Right ventricle myocardium inferior (tissue), 1 donor: Measurements from ENCODE around the gene CD38. TPM values are rescaled to one million over a fixed set of nuclear protein-coding genes. Genes with fewer than 3 reads are reported as not detected.
"Not testable (repeated sequence)": the region's sequence is repeated elsewhere in the genome, so short reads cannot be mapped to it uniquely, and the experiment has no call there.

ENCODE experiments used
- ATAC-seq: fragments of 200-7000 bp; cut with Tn5 transposase; one replicate; pipeline ENCODE4 v1.9.1; 2020; ENCODE audit warnings: mild to moderate bottlenecking, moderate library complexity
- DNase-seq: peaks from one replicate; pipeline ENCODE4 v3.0.0; 2021; ENCODE audit errors: missing footprints
- intact Hi-C: fragments of 100-400 bp; cut with DNase I; formaldehyde crosslinking; loops from one replicate; pipeline ENCODE4 v1.11.0; 2022
- long read RNA-seq: library from polyadenylated mRNA; unstranded; transcript quantifications from one replicate; pipeline ENCODE4 v2.0.0, GENCODE V29; 2021
- total RNA-seq: library from RNA; stranded (reverse); fragmentation: NEBNext Ultra II Directional; extraction: Animal tissue kit (Norgen Biotek cat#: 25700); gene quantifications from one replicate; pipeline ENCODE4 v1.2.1, GENCODE V29; 2021
- donor health status: DM: no; HTN: yes; CAD: no; lungs with severe emphysema.

Gene CD38
- 2.2 TPM for total RNA-seq
- long read RNA-seq, partial matches to known transcripts, result 0 of 1 reads
- long read RNA-seq, other reads (novel, unspliced or antisense), result 1 of 1 reads

DNA sequence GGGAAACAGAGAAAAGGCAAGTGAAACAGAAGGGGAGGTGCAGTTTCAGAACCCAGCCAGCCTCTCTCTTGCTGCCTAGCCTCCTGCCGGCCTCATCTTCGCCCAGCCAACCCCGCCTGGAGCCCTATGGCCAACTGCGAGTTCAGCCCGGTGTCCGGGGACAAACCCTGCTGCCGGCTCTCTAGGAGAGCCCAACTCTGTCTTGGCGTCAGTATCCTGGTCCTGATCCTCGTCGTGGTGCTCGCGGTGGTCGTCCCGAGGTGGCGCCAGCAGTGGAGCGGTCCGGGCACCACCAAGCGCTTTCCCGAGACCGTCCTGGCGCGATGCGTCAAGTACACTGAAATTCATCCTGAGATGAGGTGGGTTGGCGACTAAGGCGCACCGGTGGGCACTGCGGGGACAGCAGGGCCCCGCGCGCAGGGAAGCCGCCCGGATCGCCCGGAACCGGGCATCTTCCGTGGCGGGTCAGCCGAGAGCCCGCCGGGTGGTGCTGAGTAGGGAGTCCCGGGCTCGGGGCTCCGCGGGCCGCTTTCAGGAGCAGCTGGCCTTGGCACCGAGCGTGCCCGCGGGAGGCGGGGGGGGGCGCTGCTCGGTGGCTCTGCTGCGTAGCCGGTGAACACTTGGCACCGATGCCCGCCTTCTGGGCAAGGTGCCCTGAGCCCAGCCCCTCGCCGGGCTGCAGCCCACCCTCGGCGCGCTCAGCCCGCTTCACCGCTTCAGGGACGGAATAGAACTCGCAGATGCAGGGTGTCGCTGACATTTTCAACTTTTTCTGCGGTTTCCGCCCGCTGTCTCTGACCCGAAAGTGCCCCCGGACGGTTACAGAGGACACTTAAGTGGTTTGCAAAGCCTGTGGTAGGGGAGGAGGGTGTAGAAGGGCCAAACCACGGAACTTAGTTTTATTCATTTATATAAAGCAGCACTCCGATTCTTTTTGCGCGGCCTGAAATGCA, at the start of gene CD38:
Gene CD38, plus strand, starts transcription at position 40 of the 953 bp plus-strand sequence. Its CDS starts 87 bp downstream, at position 127.
- intact Hi-C loops, result no loop called here
- peak; percentile 74 for DNase-seq
- peak; percentile 69 for ATAC-seq

DNA sequence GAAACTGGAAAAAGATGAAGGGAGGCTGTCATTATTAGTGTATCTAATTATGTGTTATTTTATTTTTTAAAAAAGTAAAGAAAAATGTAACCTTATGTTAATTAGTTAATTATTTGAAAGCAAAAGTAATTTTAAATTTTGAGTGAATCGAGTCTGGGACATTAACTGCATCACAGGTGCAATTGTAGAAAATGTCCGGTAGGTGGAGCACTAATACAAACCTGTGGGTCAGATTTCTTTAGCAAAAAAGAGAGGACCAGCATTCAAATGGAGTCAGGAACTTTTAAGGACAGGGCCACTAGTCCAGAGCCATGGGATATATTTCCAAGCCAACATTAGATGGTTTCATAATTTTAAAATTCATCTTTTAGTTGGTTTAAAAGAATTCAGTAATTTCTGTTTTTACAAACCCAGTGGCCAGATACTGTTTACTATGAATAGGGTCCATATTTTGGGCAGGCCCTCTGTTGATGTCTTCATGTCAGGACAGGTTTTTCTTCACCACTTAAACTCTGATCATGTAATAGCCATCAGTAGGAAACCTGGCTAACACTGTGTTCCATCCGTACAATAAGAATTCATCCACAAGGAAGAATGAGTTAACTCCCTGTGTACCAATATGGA, 48.1 kb upstream of the CD38 start:
- DNase-seq (no peak), ATAC-seq (no peak)
- intact Hi-C loops, result loop anchor here (5.0 kb wide), 2 partner anchors 227 to 272 kb away; no protein-coding TSS in a partner anchor

DNA sequence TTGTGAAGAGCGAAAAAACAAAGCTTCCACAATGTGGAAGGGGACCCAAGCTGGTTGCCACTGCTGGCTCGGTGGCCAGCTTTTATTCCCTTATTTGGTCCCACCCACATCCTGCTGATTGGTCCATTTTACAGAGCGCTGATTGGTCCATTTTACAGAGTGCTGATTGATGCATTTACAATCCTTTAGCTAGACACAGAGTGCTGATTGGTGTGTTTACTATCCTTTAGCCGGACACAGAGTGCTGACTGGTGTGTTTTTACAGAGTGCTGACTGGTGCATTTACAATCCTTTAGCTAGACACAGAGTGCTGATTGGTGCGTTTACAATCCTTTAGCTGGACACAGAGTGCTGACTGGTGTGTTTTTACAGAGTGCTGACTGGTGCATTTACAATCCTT, 45.1 kb upstream of the CD38 start:
- intact Hi-C loops, result loop anchor here (5.0 kb wide), 2 partner anchors 224 to 269 kb away; no protein-coding TSS in a partner anchor
- ATAC-seq, DNase-seq: not testable (repeated sequence)

DNA sequence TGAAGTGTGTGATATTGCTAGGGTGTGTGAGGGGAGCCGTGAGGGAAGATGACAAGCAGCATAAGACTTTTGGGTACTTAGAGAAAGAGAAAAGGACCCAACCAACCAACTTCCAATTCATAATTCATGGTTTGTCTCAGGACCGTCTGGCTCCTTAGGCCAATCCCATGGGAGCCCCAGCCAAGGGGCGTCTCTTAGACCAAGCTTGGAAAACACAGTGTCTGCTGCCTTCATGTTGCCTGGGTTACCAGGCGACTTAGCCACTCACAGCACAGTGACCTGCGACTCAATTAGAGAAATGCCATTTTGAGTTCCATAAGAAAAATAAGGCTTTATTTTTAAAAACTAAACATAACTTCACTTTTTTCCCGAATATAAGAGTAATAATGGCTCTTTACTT, 42.6 kb upstream of the CD38 start:
- DNase-seq (no peak), ATAC-seq (no peak)
- intact Hi-C loops, result no loop called here

DNA sequence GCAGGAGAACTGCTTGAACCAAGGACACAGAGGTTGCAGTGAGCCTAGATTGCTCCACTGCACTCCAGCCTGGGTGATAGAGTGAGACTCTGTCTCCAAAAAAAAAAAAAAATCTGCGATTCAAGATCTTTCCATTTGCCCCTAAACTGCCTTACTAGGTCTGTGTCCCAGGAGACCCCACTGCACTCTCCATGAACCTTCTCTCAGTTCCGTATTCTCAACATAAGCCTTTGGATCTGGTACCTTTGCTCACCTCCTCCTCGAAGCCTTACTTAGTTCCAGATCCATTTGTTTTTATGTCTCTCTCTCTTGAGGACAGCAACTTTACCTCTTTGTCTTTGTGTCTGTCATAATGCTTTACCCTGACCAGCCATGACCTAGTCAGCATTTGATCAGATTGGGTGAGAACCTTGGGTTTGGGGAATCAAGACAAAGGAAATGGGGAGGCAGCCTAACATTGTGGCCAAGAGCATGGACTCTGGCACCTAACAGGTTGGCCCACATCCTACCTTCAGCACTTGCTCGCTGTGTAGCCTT, 41.5 kb upstream of the CD38 start:
- DNase-seq, result no peak
- ATAC-seq, result no peak
- intact Hi-C loops, result no loop called here

DNA sequence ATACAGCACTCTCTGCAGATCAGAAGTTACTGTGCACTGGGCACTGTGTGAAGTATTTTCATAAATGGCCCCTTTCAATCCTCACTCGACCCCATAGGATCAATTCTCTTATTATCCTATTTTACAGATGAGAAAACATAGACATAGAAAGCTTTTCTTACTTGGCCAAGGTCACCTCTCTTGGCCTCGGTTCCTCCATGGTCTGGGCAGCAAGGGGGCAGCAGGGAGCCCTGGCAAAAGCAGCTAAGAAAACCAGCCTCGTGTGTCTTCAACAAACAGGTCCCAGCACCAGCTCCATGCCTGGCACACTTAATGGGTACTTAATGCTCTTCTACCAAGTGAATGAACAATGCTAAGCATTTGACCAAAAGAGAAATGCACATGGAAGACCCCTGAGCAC, 40.9 kb upstream of the CD38 start:
- DNase-seq (no peak), ATAC-seq (no peak)
- intact Hi-C loops, result no loop called here

DNA sequence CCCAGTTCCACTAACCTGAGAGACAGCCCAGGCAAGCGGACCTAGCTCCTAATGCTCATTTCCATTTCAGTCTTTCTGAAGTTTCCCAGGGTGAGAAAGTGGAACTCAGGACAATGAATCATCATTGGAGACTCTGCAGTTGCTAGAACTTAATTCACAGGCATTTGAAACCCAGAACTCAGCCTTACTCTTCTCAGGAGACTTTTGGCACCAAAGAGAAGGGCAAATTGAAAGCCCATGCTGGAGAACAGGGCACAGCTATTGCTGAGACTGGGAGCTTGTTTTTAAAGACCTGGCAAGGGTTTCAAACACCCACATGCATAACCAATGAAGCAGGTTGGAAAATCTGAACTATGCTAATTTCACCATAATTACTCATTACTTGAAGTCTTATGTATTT, 39.3 kb upstream of the CD38 start:
- ATAC-seq, result no peak

DNA sequence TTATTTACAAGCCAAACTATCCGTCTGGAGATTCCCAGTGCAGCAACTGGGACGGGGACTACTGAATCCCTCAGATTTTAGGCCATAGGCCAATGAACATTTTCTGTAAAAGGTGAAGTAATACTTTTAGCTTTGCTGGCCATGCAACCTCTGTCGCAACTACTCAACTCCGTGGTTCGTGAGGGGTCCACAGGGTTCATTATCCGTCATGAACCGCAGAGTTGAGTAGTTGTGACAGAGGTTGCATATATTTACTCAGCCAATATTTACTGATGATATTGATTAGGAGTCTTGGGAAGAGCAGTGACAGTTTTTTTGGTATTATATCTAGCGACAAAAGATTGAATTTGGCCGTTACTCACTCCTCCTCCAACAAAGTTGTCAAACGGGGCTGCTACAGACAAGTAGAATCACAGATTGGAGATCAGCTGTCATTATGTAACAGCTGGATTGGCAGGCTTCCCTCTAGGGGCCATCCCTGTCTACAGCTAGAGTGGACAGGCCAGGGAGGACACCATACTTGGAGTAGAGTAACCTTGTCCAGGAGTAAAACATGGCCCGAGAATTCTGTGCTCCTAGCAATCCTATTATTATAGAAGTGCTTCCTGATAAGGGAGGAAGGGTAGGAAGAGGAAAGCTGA, 37.2 kb upstream of the CD38 start:
- DNase-seq (no peak), ATAC-seq (no peak)
- intact Hi-C loops, result no loop called here

More for the DNA sequence above, 39.3 kb upstream of the CD38 start:
- intact Hi-C loops, result no loop called here
- no peak for DNase-seq

DNA sequence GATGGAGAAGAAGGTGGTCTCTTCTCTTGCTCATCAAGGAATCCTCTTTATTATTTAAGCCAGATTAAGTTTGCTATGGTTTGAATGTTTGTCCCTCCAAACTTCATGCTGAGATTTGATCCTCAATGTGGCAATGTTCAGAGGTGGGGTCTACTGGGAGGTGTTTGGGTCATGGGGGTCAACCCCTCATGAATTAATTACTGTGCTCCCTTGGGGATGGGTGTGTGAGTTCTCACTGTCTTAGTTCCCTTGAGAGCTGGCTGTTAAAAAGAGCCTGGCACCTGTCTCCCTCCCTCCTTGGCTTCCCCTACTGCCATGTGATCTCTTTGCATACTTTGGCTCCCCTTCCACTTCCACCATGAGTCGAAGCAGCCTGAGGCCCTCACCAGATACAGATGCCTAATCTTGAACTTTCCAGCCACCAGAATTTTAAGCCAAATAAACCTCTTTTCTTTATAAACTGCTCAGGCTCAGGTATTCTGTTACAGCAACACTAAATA, 36.0 kb upstream of the CD38 start:
- ATAC-seq (no peak), DNase-seq (no peak)
- intact Hi-C loops, result no loop called here

DNA sequence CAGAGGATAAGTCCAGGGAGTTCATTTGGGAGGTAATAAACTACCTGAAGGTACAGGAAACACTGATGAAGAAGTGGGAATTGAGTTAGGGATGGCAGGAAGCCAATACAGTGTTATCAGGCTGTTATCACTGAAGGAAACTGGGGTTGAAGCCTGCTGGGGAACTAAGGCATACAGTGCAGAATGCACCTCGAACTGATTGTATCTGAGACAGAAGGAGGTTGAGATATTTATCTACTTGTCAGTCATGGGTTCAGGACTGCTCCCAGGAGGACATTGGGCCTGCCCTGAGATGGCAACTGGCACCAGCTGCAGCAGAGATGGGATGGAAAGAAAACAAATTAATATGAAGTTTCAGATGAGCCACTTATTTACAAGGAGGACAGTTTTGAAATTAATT, 35.5 kb upstream of the CD38 start:
- intact Hi-C loops, result no loop called here
- DNase-seq (no peak), ATAC-seq (no peak)

DNA sequence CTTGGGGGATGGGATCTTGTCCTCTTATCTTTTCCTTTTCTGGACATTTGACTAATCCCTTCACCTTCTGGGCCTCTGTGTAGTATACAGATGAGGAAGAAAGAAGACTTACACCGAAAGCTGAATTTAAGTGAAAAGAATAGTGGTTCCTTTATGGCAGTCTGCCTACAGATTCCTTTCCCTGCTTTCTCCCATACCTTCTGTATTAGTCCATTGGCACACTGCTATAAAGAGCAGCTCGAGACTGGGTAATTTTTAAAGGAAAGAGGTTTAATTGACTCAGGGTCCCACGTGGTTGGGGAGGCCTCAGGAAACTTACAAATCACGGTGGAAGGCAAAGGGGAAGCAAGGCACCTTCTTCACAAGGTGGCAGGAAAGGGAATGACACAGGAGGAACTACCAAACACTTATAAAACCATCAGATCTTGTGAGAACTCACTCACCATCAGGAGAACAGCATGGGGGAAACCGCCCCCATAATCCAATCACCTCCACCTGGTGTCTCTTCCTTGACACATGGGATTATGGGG, 34.0 kb upstream of the CD38 start:
- intact Hi-C loops, result no loop called here
- DNase-seq, result no peak
- no peak for ATAC-seq

DNA sequence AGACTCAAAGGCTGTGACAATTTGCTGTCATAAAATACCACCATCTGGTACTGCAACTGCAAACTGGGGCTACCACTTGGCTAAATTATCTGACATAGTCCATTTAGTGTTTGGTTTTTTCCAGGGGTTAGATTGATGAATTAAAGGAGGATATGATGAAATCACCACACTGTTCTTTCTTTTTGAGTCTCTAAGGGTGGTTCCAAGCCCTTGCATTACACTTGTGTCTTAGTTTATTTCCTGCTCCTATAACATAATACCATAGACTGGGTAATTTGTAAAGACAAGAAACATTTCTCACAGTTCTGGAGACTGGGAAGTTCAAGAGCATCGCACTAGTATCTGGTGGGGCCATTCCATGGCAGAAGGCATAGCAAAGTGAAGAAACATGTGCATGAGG, 32.0 kb upstream of the CD38 start:
- intact Hi-C loops, result no loop called here
- ATAC-seq (no peak), DNase-seq (no peak)

DNA sequence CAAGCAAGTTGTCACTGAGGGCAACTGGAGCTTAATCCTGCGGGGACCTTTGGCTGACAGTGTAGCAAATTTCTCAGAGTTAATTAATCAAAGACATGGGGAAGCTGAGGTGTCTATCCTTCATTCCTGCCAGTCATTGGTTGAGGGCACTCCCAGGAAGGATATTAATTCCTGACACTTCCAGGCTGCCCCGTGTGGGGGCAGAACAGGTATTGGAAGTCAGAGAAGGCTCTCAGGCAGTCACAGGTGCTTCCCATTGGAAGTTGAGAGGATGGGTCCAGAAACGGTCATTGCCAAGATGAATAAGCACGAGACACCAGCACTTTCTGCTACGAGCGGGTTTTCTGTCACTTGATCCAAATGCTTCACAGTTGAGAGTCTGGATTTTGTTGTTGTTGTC, 29.1 kb upstream of the CD38 start:
- ATAC-seq, result no peak
- DNase-seq, result no peak
- intact Hi-C loops, result no loop called here

DNA sequence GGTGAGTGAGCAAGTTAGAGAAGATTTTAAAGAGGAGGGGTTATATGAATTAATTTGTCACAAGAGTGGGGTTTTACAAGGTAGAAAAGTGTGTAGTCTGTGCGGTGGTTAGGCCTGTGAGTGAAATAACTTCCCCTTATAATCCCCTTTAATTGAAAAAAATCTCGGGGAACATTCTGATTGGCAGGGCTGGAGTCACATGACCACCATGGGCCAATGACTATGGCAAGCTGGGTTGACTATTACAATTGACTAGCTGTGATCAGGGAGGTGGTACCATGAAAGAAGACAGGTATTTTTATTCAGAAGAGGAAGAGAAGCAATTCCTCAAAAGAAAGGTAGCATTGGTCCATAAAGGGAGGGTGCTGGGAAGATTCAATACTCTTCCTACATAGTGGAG, 27.0 kb upstream of the CD38 start:
- intact Hi-C loops, result no loop called here
- ATAC-seq (no peak), DNase-seq (no peak)

DNA sequence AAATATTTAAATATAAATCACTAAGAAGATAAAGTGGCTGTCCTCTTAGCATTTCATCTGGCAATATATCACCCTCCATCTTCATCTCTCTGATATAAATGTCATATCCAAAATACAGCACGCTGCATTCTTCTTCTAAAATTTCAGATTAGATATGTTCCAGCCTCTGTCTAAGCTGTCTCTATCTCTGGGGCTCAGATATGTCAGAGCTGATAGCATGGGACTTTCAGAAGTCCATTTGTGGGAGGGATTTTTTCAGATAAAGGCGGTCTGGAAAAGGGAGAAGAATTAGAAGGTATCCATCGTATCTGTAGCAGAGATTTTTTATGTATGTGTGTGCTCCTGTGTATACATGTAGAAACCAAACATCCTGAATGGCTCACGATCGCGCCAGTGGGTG, 25.0 kb upstream of the CD38 start:
- no peak for ATAC-seq
- intact Hi-C loops, result no loop called here
- no peak for DNase-seq

DNA sequence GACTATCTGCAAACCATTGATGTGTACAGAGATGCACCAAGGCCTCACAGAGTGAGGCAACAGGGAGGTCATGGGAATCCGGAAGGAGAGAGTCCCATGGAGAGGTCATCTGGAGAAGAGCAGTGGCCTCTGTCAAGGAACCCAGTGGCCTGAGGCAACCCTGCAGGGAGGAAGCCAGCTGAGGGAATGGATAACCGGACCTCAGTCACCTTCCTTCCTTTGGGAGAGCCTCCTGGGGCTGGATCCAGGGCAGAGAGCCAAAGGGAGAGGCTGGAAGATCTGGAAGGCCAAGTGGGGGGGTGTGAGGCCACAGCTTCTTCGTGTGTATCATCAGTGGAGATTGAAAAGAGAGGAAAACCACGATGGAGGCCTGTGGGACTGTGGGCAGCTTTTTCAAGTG, 24.3 kb upstream of the CD38 start:
- intact Hi-C loops, result no loop called here
- ATAC-seq (peak; percentile 91), DNase-seq (peak; percentile 68)

DNA sequence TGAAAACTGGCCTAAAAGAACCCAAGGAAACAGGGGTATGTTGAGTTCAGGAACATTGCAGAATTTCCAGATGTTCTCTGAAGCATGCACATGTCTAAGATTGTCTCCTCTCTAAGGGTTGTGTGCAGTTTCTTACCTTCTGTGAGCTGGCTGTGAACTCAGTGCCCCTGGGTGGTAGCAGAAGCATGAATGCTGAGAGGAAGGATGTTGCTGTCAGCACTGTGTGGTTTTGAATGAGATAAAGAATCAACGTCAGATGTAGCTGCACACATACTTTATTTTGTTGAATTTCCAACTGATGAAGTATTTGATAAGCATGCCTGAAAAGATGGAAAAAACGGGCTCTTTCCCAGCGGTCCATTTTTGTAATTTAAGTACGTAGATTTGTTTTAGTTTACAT, 23.8 kb upstream of the CD38 start:
- no peak for DNase-seq
- ATAC-seq, result no peak
- intact Hi-C loops, result no loop called here

DNA sequence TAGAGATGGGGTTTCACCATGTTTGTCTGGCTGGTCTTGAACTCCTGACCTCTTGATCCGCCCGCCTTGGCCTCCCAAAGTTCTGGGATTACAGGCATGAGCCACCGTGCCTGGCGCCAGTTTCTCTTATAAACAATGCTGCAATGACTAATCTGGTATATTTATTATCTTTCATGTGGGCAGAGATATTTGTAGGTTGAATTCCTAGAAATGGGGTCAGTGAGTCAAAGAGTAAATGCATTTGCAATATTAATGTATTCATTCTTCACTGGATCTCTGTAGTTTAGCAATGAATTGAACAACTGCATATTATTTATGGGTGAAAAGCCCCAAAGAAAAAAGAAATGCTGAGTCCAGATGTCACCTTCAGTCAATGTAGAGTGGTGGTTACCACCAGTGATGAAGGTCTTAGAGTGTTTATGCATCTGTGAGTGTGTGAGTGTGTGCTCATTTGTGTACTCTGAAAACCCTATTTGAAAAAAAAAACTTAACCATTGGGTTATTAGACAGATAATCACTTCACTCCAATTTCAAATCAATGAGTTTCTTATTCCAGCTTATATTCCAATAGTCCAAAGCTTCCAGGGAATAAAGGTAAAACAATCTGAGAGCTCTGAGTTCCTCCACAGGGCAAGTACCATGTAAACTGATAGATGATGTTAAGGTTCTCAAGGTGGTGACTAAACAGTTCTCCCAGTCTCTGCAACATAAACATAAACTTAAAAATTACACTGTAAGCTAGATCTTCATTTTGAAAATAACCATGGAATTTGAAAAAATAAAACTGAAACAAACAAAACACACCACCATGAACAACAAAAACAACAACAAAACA, 22.6 kb upstream of the CD38 start:
- intact Hi-C loops, result no loop called here
- ATAC-seq, result no peak
- no peak for DNase-seq
